CD4-positive, alpha-beta T cell (primary cell): ENCODE results near the gene NEGR1. TPM values are rescaled to one million over a fixed set of nuclear protein-coding genes. Genes with fewer than 3 reads are reported as not detected.

ENCODE experiments used
- ATAC-seq: fragments of 200-7000 bp; cut with Tn5 transposase; one replicate; pipeline ENCODE4 v1.10.0; 2022; ENCODE audit warnings: mild to moderate bottlenecking; ENCODE audit not compliant: poor library complexity
- CTCF ChIA-PET: fragments of 350-600 bp; sonication (Branson Sonifier 250); formaldehyde crosslinking; loops from one replicate; lab custom pipeline; 2021; ENCODE audit warnings: antibody characterized with exemption, inconsistent platforms; lab: Charles Lee
- POLR2A ChIA-PET: fragments of 350-600 bp; sonication (Branson Sonifier 250); formaldehyde crosslinking; loops from one replicate; lab custom pipeline; 2021; ENCODE audit warnings: antibody characterized with exemption, inconsistent platforms; lab: Charles Lee
- DNase-seq, 14 experiments: peaks; one replicate each; pipeline ENCODE4 v3.0.0-alpha.2; 2013 to 2020; ENCODE audit warnings: mixed read lengths in 2 of 14
- H3K27ac ChIP-seq, 2 donors: one replicate each; pipeline versions ENCODE4 v1.5.1 to v1.7.0; 2013; ENCODE audit warnings: low read length in 2 of 2, low read depth in 1 of 2, mild to moderate bottlenecking in 1 of 2
- H3K27me3 ChIP-seq, 2 experiments: 1 replicate in 1 of 2; 2 replicates in 1 of 2; pipeline versions ENCODE4 v1.6.1 to v1.7.0; 2013; ENCODE audit warnings: low read length in 2 of 2, control low read depth in 1 of 2, mild to moderate bottlenecking in 1 of 2, moderate library complexity in 1 of 2; ENCODE audit not compliant: insufficient read depth in 2 of 2, control insufficient read depth in 1 of 2
- H3K36me3 ChIP-seq: one replicate; pipeline ENCODE4 v1.6.1; 2013; ENCODE audit warnings: low read length, control low read depth; ENCODE audit not compliant: insufficient read depth
- H3K4me1 ChIP-seq: one replicate; pipeline ENCODE4 v1.6.1; 2013; ENCODE audit warnings: low read length, control low read depth; ENCODE audit not compliant: insufficient read depth
- H3K4me3 ChIP-seq: one replicate; pipeline ENCODE4 v1.5.1; 2013; ENCODE audit warnings: mild to moderate bottlenecking, low read length, moderate library complexity
- H3K9me3 ChIP-seq, 2 experiments: 1 replicate in 1 of 2; 2 replicates in 1 of 2; pipeline versions ENCODE4 v1.6.1 to v1.7.0; 2013; ENCODE audit warnings: low read length in 2 of 2, mild to moderate bottlenecking in 2 of 2, control low read depth in 1 of 2, moderate library complexity in 1 of 2; ENCODE audit not compliant: control insufficient read depth in 1 of 2, insufficient read depth in 1 of 2
- H3K27ac Mint-ChIP-seq: one replicate; pipeline ENCODE4 v1.8.0; 2020; ENCODE audit warnings: mixed read lengths
- H3K27me3 Mint-ChIP-seq: one replicate; pipeline ENCODE4 v1.8.0; 2021; ENCODE audit warnings: mixed read lengths
- H3K36me3 Mint-ChIP-seq: one replicate; pipeline ENCODE4 v1.8.0; 2021; ENCODE audit warnings: low read depth, mixed read lengths
- H3K4me1 Mint-ChIP-seq: one replicate; pipeline ENCODE4 v1.8.0; 2021; ENCODE audit warnings: low read depth, mixed read lengths
- H3K4me3 Mint-ChIP-seq: one replicate; pipeline ENCODE4 v1.8.0; 2020; ENCODE audit warnings: mild to moderate bottlenecking, mixed read lengths
- H3K9me3 Mint-ChIP-seq: one replicate; pipeline ENCODE4 v1.8.0; 2020; ENCODE audit warnings: mixed read lengths
- intact Hi-C, 2 experiments: fragments of 100-400 bp; cut with DNase I in 1 of 2; cut with micrococcal nuclease in 1 of 2; formaldehyde crosslinking; loops; one replicate each; pipeline versions ENCODE4 v1.15.1 to v1.9.0; 2023 to 2025; cut with DNase I, micrococcal nuclease
- total RNA-seq, 174 experiments: library from RNA in 2 of 174; stranded (reverse) in 2 of 174; gene quantifications; one replicate each; pipeline ENCODE4 v1.2.3 and lab custom pipeline; 2021 to 2026
- TF ChIP-seq, protein P1 (sequence below): fragments of 200-600 bp; IDR thresholded peaks from one replicate; pipeline ENCODE4 v1.8.0; 2022; ENCODE audit warnings: antibody characterized with exemption, mild to moderate bottlenecking

Gene NEGR1
- total RNA-seq, 2 experiments from 2014 or later = 0.03 TPM

DNA sequence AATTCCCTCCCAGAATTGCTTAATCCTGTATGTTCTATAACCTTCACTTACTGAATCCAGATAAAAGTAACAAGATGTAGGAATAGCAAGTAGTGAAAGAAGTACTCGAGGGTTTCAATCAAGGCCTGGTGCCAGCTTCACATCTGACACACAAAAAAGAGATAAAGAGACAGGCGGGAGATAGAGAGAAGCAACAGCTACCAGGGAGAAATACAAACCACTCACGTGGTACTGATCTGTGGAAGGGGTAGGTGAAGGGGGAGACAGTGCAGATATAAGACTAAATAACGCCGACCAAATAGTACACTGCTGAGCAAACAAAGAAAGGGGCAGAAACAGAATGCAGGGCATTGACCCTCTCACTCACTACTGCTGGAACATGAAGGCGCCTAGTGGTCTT is 295.2 kb downstream of the NEGR1 start:
- POLR2A ChIA-PET = no interaction called here
- H3K36me3 Mint-ChIP-seq = no peaks in the 10 kb centered on the region
- H3K27me3 Mint-ChIP-seq = no peaks in the 10 kb centered on the region
- TF ChIP-seq, protein P1, sequence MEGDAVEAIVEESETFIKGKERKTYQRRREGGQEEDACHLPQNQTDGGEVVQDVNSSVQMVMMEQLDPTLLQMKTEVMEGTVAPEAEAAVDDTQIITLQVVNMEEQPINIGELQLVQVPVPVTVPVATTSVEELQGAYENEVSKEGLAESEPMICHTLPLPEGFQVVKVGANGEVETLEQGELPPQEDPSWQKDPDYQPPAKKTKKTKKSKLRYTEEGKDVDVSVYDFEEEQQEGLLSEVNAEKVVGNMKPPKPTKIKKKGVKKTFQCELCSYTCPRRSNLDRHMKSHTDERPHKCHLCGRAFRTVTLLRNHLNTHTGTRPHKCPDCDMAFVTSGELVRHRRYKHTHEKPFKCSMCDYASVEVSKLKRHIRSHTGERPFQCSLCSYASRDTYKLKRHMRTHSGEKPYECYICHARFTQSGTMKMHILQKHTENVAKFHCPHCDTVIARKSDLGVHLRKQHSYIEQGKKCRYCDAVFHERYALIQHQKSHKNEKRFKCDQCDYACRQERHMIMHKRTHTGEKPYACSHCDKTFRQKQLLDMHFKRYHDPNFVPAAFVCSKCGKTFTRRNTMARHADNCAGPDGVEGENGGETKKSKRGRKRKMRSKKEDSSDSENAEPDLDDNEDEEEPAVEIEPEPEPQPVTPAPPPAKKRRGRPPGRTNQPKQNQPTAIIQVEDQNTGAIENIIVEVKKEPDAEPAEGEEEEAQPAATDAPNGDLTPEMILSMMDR = no peak
- no peak overlapping the region for H3K4me3 Mint-ChIP-seq
- peaks cover 0 to 4% of the 10 kb centered on the region in 2 experiments for H3K9me3 ChIP-seq
- no peak overlapping the region for H3K4me3 ChIP-seq
- intact Hi-C loops = no loop called here
- H3K9me3 Mint-ChIP-seq = no peaks in the 10 kb centered on the region
- no peak for ATAC-seq
- no peaks in the 10 kb centered on the region for H3K4me1 Mint-ChIP-seq
- no peak overlapping the region for H3K27ac ChIP-seq
- no peaks in the 10 kb centered on the region for H3K27me3 ChIP-seq
- no peak overlapping the region for H3K27ac Mint-ChIP-seq
- H3K36me3 ChIP-seq = no peaks in the 10 kb centered on the region
- CTCF ChIA-PET = no interaction called here
- DNase-seq = no peak
- H3K4me1 ChIP-seq = no peaks in the 10 kb centered on the region

DNA sequence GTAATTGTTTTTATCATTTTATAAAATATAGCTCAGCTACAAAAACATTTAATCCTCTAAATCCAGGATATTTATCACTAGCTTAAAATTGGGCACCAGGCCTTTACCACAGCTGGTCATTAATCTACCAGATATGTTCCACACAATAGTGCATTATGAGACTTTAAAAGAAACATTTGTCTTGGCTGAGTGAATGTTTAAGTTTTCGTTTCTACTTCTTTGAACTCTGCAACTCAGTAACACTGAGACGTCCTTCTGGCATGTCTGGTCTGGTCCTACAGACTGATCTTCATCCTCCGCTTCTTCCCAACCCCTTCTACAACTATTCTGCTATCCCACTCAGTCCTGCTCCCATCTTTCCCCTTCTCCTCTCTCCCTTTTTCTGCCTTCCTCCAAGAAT is 296.2 kb downstream of the NEGR1 start:
- ChIA-PET CTCF (no interaction called here), POLR2A (no interaction called here)
- no peaks in the 10 kb centered on the region for H3K4me1 Mint-ChIP-seq
- no peaks in the 10 kb centered on the region for H3K27me3 ChIP-seq
- no peaks in the 10 kb centered on the region for H3K27me3 Mint-ChIP-seq
- no peak overlapping the region for H3K4me3 Mint-ChIP-seq
- H3K36me3 ChIP-seq = no peaks in the 10 kb centered on the region
- no peak overlapping the region for H3K4me3 ChIP-seq
- no peak overlapping the region for H3K27ac ChIP-seq
- H3K9me3 Mint-ChIP-seq = no peaks in the 10 kb centered on the region
- TF ChIP-seq, protein P1 = no peak
- DNase-seq (no peak), ATAC-seq (no peak)
- H3K4me1 ChIP-seq = no peaks in the 10 kb centered on the region
- intact Hi-C loops = no loop called here
- no peaks in the 10 kb centered on the region for H3K9me3 ChIP-seq
- no peaks in the 10 kb centered on the region for H3K36me3 Mint-ChIP-seq
- no peak overlapping the region for H3K27ac Mint-ChIP-seq

DNA sequence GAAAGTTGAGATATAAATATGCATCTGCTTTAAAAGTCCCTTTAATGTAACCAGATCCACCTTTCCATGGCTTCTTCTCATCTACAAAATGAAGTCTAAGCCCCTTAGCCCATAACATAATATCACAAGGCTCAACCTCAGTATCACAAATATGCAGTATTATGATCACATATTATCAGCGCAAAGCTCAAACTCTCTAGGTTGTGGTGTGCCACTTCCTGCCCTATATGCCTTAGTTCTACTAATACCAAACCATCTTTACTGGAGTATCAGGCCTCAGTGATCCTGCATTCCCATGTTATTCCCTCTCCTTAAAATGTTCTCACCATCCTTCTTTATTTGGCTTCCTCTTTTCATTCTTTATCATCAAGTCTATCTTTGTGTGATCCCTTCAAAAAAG is 301.8 kb downstream of the NEGR1 start:
- no peak for ATAC-seq
- TF ChIP-seq, protein P1 = no peak
- Mint-ChIP-seq H3K27ac (no peak overlapping the region), H3K4me1 (no peaks in the 10 kb centered on the region), H3K4me3 (no peak overlapping the region), H3K27me3 (no peaks in the 10 kb centered on the region), H3K9me3 (no peaks in the 10 kb centered on the region), H3K36me3 (no peaks in the 10 kb centered on the region)
- POLR2A ChIA-PET = no interaction called here
- Histone ChIP-seq H3K4me3 (no peak overlapping the region), H3K36me3 (no peaks in the 10 kb centered on the region), H3K9me3 (peaks cover 0 to 3% of the 10 kb centered on the region in 2 experiments), H3K27me3 (no peaks in the 10 kb centered on the region), H3K27ac (no peak overlapping the region), H3K4me1 (no peaks in the 10 kb centered on the region)
- intact Hi-C loops = no loop called here
- CTCF ChIA-PET = no interaction called here
- no peak for DNase-seq
